ENCODE results near the gene GABBR2. TPM values are rescaled to one million over a fixed set of nuclear protein-coding genes. Genes with fewer than 3 reads are reported as not detected.

Gene GABBR2
- total RNA-seq, 2 donors from 2014 or later = 1.2 to 1.3 TPM

- Histone ChIP-seq H3K36me3 (ENCODE audit: control insufficient read depth, insufficient read depth, low read length) (no peaks in the 10 kb centered on the region), H3K4me3 (ENCODE audit: low read length) (no peak overlapping the region), H3K9me3 (ENCODE audit: control insufficient read depth, low read length) (no peaks in the 10 kb centered on the region), H3K27ac (ENCODE audit: low read depth, low read length) (no peak overlapping the region), H3K9ac (ENCODE audit: extremely low read depth, low read length, poor library complexity, severe bottlenecking) (no peak overlapping the region), H3K4me1 (ENCODE audit: control insufficient read depth, insufficient read depth, low read length) (peaks cover 4% of the 10 kb centered on the region), H3K27me3 (ENCODE audit: control insufficient read depth, insufficient read depth, low read length, poor library complexity, severe bottlenecking) (peaks cover 17% of the 10 kb centered on the region)
- WGBS, 2 experiments (ENCODE audit: insufficient coverage in 1 of 2, insufficient read length in 1 of 2) = 90 to 93% methylated on average over 2 to 4 of the region's 4 CpGs
- no peak for DNase-seq
- TF ChIP-seq CTCF (conservative IDR thresholded peaks at IDR 0.05) = no peak
- peaks cover 8% of the 10 kb centered on the region for H3K27me3 Mint-ChIP-seq (ENCODE audit: insufficient read depth)
- peaks cover 16% of the 10 kb centered on the region for H3K36me3 Mint-ChIP-seq (ENCODE audit: low read depth)
- H3K9me3 Mint-ChIP-seq = no peaks in the 10 kb centered on the region
- no peak overlapping the region for H3K4me3 Mint-ChIP-seq
- H3K27ac Mint-ChIP-seq = no peak overlapping the region
- peaks cover 19% of the 10 kb centered on the region for H3K4me1 Mint-ChIP-seq
Observed at GRCh38 chr9:98304381-98304780, 404.4 kb downstream of the GABBR2 start.

DNA sequence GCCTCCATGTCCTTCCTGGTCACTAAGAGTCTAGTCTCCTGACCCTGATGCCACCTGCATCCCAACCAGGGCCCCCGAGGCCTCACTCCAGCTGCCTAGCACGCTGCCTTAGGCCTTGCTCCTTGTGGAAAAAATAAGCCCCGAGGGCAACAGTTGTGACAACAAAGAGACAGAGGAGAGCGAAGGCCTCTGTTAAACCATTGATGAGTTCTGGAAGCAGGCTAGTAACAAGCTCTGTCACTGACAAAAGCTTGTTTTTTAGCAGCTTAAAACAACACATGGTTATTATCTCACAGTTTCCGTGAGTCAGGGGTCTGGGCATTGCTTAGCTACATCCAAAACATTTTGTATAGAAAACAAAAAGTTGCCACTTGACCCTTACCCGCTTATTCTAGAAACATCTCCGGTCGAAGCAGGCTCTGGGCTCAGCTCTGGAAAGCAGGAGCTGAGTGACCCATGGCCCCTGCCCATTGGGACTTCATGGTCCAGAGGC, 405.1 kb downstream of the GABBR2 start:
- Histone ChIP-seq H3K4me3 (ENCODE audit: low read length) (no peak overlapping the region), H3K9me3 (ENCODE audit: control insufficient read depth, low read length) (no peaks in the 10 kb centered on the region), H3K27ac (ENCODE audit: low read depth, low read length) (peak overlapping the region; percentile 12), H3K27me3 (ENCODE audit: control insufficient read depth, insufficient read depth, low read length, poor library complexity, severe bottlenecking) (peaks cover 10% of the 10 kb centered on the region), H3K36me3 (ENCODE audit: control insufficient read depth, insufficient read depth, low read length) (no peaks in the 10 kb centered on the region), H3K4me1 (ENCODE audit: control insufficient read depth, insufficient read depth, low read length) (peaks cover 4% of the 10 kb centered on the region), H3K9ac (ENCODE audit: extremely low read depth, low read length, poor library complexity, severe bottlenecking) (no peak overlapping the region)
- no peaks in the 10 kb centered on the region for H3K9me3 Mint-ChIP-seq
- H3K4me3 Mint-ChIP-seq = no peak overlapping the region
- WGBS, 2 experiments (ENCODE audit: insufficient coverage in 1 of 2, insufficient read length in 1 of 2) = 92 to 93% methylated on average over 8 of the region's 8 CpGs
- DNase-seq = no peak
- H3K4me1 Mint-ChIP-seq = peaks cover 19% of the 10 kb centered on the region
- peaks cover 7% of the 10 kb centered on the region for H3K27me3 Mint-ChIP-seq (ENCODE audit: insufficient read depth)
- TF ChIP-seq CTCF (conservative IDR thresholded peaks at IDR 0.05) = no peak
- H3K36me3 Mint-ChIP-seq (ENCODE audit: low read depth) = peaks cover 13% of the 10 kb centered on the region
- H3K27ac Mint-ChIP-seq = peak overlapping the region; percentile 26

GRCh38 chr9:98302938-98303632, 405.6 kb downstream of the GABBR2 start:
- no peak overlapping the region for H3K4me3 Mint-ChIP-seq
- H3K27ac Mint-ChIP-seq = peak overlapping the region; percentile 26
- Histone ChIP-seq H3K4me1 (ENCODE audit: control insufficient read depth, insufficient read depth, low read length) (peaks cover 4% of the 10 kb centered on the region), H3K36me3 (ENCODE audit: control insufficient read depth, insufficient read depth, low read length) (no peaks in the 10 kb centered on the region), H3K4me3 (ENCODE audit: low read length) (no peak overlapping the region), H3K27ac (ENCODE audit: low read depth, low read length) (no peak overlapping the region), H3K9ac (ENCODE audit: extremely low read depth, low read length, poor library complexity, severe bottlenecking) (no peak overlapping the region), H3K27me3 (ENCODE audit: control insufficient read depth, insufficient read depth, low read length, poor library complexity, severe bottlenecking) (peaks cover 9% of the 10 kb centered on the region), H3K9me3 (ENCODE audit: control insufficient read depth, low read length) (no peaks in the 10 kb centered on the region)
- 92 to 95% methylated on average over 8 to 13 of the region's 13 CpGs for WGBS, 2 experiments (ENCODE audit: insufficient coverage in 1 of 2, insufficient read length in 1 of 2)
- peaks cover 9% of the 10 kb centered on the region for H3K36me3 Mint-ChIP-seq (ENCODE audit: low read depth)
- H3K9me3 Mint-ChIP-seq = no peaks in the 10 kb centered on the region
- DNase-seq = no peak
- H3K27me3 Mint-ChIP-seq (ENCODE audit: insufficient read depth) = peaks cover 3% of the 10 kb centered on the region
- TF ChIP-seq CTCF (conservative IDR thresholded peaks at IDR 0.05) = no peak
- H3K4me1 Mint-ChIP-seq = peaks cover 19% of the 10 kb centered on the region
